GM10847 (cell line): ENCODE data around the gene PBX2.

Experiments
- POLR2A ChIP-seq: IDR thresholded peaks from 2 replicates; pipeline ENCODE4 v1.6.1; 2011; ENCODE audit not compliant: insufficient read length; ENCODE audit errors: extremely low read depth

Gene PBX2

DNA sequence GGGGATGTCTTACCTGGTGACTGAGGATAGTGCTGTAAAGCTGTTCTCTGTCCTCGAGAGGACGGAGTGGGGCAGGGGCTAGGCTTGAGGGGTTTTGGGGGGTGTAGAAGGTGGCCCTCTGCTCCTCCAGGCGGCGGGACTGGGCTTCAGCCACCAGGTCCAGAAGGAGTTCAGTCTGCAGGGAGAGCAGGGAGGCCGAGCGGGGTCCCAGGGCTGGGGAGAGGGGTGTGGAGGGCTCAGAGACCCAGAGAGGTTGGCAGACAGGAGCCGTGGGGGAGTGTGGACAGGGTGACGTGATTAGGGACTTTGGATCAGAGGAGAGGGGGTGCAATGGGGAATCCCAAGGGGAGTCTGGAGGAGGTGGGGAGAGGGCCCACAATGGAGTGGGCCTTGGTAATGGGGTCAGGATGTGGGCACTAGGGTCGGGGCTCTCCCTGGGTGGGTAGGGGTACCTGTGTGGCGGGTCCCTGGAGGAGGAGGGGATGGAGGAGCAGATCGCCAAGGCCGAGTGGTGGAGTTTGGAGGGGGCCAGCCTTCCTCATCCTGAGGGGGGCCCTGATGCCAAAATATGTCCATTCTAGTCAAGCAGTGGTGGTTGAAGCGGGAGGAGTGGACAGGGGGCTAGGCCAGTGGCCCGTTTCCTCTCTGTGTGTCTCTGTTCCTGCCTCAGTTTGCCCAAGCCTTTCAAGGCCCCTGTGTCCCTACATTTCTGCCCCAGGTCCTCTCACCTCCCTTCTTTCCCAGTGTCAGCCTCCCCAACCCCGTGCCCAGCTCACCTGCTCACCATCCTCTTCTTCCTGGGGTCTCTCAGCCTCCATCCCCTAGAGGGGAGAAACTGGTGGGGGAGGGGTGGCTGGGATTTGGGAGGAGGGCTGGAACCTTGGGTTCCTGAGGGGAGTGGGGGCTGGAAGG is 1.9 kb upstream of the PBX2 start:
- no peak for TF ChIP-seq POLR2A

DNA sequence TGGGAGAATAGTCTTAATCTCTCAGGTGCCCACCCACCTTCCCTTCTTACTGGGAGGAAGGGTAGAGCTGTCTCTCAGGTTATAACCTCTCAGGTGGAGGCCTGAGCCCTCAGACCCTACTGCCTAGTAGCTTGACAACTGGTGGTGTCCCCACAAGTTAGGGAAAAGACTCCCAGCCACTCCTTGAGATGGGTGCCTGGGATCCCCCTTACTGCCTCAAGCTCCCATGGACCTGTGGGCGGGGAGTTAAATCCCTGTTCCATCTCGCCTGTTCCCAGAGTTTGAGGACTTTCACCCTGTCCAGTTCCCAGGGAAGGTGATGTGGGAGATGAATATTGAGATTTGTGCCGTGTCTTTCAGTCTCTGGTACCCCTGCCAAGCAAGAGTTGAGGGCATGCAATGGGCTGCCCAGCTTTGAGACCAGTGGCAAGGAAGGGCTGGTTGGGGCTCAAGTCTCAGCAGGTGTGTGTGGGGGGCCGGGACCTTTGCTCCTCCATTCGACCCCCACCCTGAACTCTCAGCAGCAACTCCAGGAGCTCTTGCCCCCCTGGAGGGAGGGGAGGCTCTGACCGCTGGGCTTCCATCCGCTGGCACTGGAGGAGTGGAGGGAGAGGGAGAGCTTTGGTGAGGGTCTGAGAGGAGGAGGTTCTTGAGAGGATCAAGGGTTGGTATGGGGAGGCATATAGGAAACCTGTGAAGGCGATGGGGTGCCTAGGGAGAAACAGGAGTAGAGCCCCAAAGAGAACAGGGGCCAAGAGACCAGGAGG is 1.1 kb upstream of the PBX2 start:
- TF ChIP-seq POLR2A: no peak

DNA sequence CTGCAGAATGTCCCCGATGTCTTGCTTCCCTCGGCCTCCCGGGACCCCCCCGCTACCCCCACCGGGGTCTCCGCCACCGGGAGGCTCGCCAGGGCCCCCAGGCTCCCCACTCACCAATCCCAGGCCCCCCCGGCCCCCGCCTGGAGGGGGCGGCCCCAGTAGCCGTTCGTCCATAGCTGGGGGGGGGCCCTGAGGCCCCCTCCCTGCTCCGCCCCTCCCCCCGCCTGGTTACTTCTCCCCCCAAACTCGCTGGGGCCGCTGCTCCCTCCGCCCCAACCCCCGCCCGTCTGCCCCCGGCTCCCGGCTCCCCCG is 304 bp downstream of the PBX2 start:
- no peak for TF ChIP-seq POLR2A

- TF ChIP-seq POLR2A: no peak
These were observed 797 bp downstream of the PBX2 start for GRCh38 chr6:32189069-32189741.

GRCh38 chr6:32188381-32189068 is 1.5 kb downstream of the PBX2 start:
- TF ChIP-seq POLR2A: no peak

DNA sequence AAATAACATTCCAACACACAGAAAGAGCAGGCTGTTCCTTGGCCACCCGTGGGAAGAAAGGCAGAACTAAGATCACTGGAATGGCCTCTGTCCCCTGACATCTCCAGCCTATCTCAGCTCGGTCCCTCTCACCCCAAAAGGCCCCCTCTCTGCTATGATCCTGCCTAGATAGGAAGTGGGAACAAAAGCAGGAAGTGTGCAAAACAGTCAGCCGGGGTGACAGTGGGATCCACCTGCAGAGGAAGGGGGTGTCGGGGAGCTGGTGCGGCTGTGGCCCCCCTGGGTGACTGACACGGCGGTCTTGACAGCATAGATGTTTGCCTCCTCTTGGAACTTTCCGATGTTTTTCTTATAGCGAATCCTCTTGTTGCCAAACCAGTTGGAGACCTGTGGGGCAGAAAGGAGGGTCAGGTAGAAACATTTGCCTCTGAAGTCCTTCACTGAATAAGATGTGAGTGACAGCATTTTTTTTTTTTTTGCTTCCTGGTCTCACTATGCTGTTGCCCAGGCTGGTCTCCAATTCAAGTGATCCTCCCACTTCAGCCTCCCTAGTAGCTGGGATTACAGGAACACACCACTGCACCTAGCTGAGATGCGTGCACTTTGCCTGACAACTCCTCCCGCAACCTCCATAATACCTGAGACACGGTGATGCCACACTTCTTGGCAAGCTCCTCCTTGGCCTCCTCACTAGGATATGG is 2.8 kb downstream of the PBX2 start:
- no peak for TF ChIP-seq POLR2A

- no peak for TF ChIP-seq POLR2A
These were observed 5.8 kb downstream of the PBX2 start, which contains the start of gene AGER for GRCh38 chr6:32184084-32184640. Gene AGER (minus strand): TSS chr6:32184253. CDS start chr6:32184222, 31 bp downstream.

DNA sequence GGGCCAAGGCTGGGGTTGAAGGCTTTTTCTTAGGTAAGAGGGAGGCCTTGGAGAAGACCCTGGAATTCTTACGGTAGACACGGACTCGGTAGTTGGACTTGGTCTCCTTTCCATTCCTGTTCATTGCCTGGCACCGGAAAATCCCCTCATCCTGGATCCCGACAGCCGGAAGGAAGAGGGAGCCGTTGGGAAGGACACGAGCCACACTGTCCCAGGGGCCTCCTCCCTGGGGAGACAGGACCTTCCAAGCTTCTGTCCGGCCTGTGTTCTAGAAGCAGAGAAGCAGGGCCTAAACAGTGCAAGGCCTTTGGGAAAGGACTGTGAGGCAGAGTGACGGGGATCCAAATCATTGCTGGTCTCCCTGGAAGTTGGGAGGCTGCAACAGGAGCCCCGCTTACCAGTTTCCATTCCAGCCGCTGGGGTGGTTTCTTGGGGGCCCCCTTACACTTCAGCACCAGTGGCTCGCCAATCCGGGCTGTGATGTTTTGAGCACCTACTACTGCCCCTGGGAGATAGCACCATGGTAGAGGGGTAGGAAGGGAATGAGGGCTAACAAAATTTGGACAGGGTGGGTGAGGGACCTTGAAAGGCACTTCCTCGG is 6.4 kb downstream of the PBX2 start:
- no peak for TF ChIP-seq POLR2A

GRCh38 chr6:32183030-32183429 is 7.0 kb downstream of the PBX2 start:
- no peak for TF ChIP-seq POLR2A

- TF ChIP-seq POLR2A: no peak
These were observed 7.4 kb downstream of the PBX2 start for GRCh38 chr6:32182555-32182981.

DNA sequence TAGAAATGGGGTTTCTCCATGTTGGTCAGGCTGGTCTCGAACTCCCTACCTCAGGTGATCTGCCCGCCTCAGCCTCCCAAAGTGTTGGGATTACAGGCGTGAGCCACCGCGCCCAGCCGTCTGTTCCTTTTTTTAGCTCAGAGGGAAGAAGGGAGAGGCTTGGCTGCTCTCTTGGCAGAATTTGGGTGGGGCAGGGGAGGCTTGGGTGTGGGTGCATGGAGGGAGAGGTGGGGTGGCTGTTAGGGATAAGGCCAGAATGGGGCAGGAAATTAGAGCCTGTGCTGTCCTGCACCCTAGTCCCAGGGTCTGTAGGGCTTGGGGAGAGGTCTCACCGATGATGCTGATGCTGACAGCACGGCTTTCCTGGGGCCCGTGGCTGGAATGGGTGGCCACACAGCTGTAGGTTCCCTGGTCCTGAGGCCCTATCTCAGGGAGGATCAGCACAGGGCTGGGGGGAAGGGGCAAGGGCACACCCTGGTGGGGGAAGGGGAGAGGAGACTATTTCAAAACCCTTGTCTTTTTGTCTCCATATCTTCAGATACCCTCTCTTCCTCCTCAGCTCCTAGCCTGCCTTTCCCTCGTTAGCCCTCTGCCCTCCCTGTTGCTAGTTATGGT is 8.0 kb downstream of the PBX2 start:
- no peak for TF ChIP-seq POLR2A

GRCh38 chr6:32181148-32181702 is 8.8 kb downstream of the PBX2 start:
- TF ChIP-seq POLR2A: no peak

GRCh38 chr6:32179766-32180405 is 10.1 kb downstream of the PBX2 start:
- TF ChIP-seq POLR2A: no peak
